ENCODE results near the gene CCND1. TPM values are rescaled to one million over a fixed set of nuclear protein-coding genes. Genes with fewer than 3 reads are reported as not detected.
"Not testable (repeated sequence)": the region's sequence is repeated elsewhere in the genome, so short reads cannot be mapped to it uniquely, and the experiment has no call there.

Gene CCND1
- total RNA-seq, 1 experiment from 2014 or later = 868 TPM

GRCh38 chr11:69694781-69695180 lies 53.8 kb downstream of the CCND1 start:
- Histone ChIP-seq H3K36me3 (ENCODE audit: low read depth, low read length) (no peaks in the 10 kb centered on the region), H3K4me2 (ENCODE audit: low read length) (no peak overlapping the region), H3K4me1 (ENCODE audit: insufficient read depth, low read length) (peaks cover 11% of the 10 kb centered on the region; the same call in 1 of the 2 replicates), H3K9ac (ENCODE audit: low read length) (no peak overlapping the region), H2AFZ (ENCODE audit: low read length) (no peak overlapping the region), H3K9me3 (ENCODE audit: low read length) (no peaks in the 10 kb centered on the region), H3K4me3 (ENCODE audit: low read length) (no peak overlapping the region), H3K9me2 (replicated peaks; ENCODE audit: low read length) (no peaks in the 10 kb centered on the region), H3K27ac (ENCODE audit: low read length) (no peak overlapping the region), H4K20me1 (ENCODE audit: low read length) (no peaks in the 10 kb centered on the region), H3K79me2 (ENCODE audit: low read length) (no peaks in the 10 kb centered on the region), H3F3A (ENCODE audit: low read length, unreplicated experiment) (no peaks in the 10 kb centered on the region), H3K27me3 (ENCODE audit: low read length) (no peaks in the 10 kb centered on the region)
- ChIA-PET POLR2A (ENCODE audit: unreplicated experiment) (no interaction called here), CTCF (no interaction called here)
- intact Hi-C loops (cut with micrococcal nuclease) = no loop called here
- DNase-seq (no peak), ATAC-seq (no peak)
- no TSS peak for BruUV-seq (replicated peaks)
- TF ChIP-seq EZH2 (IDR thresholded peaks at IDR 0.05; ENCODE audit: low read length, unreplicated experiment) = no peak
- no peak for TF ChIP-seq EZH2phosphoT487 (IDR thresholded peaks at IDR 0.05; ENCODE audit: borderline replicate concordance, low read length)
- no peak for TF ChIP-seq CTCF (conservative IDR thresholded peaks at IDR 0.05; ENCODE audit: low read depth, low read length)

- no peak for DNase-seq
- no peak for TF ChIP-seq CTCF (conservative IDR thresholded peaks at IDR 0.05; ENCODE audit: low read depth, low read length)
- no peak for TF ChIP-seq EZH2phosphoT487 (IDR thresholded peaks at IDR 0.05; ENCODE audit: borderline replicate concordance, low read length)
- no peak for TF ChIP-seq EZH2 (IDR thresholded peaks at IDR 0.05; ENCODE audit: low read length, unreplicated experiment)
Measured at GRCh38 chr11:69695581-69695980, 54.6 kb downstream of the CCND1 start.

GRCh38 chr11:69695995-69696394 lies 55.0 kb downstream of the CCND1 start:
- H3K9ac ChIP-seq (ENCODE audit: low read length); H3K79me2 ChIP-seq (ENCODE audit: low read length); H3K4me2 ChIP-seq (ENCODE audit: low read length); POLR2A ChIA-PET (ENCODE audit: unreplicated experiment); H4K20me1 ChIP-seq (ENCODE audit: low read length); H3F3A ChIP-seq (ENCODE audit: low read length, unreplicated experiment); H3K27ac ChIP-seq (ENCODE audit: low read length); H3K9me3 ChIP-seq (ENCODE audit: low read length); H3K36me3 ChIP-seq (ENCODE audit: low read depth, low read length); H3K4me3 ChIP-seq (ENCODE audit: low read length); H3K9me2 ChIP-seq (replicated peaks; ENCODE audit: low read length); BruUV-seq (replicated peaks); intact Hi-C loops (cut with micrococcal nuclease); H3K27me3 ChIP-seq (ENCODE audit: low read length); H2AFZ ChIP-seq (ENCODE audit: low read length): not testable (repeated sequence)
- DNase-seq = peak; percentile 15
- peaks cover 19% of the 10 kb centered on the region for H3K4me1 ChIP-seq (ENCODE audit: insufficient read depth, low read length)
- CTCF ChIA-PET = interaction anchor here (0.6 to 0.8 kb wide), 4 partner anchors 12 to 26 kb away, joined by 3 to 4 read pairs (median 4); no protein-coding TSS in a partner anchor
- peak; percentile 9; the same call in 1 of the 2 replicates for ATAC-seq

More at GRCh38 chr11:69695581-69695980, 54.6 kb downstream of the CCND1 start:
- Histone ChIP-seq H2AFZ (ENCODE audit: low read length) (no peak overlapping the region), H3K9me2 (replicated peaks; ENCODE audit: low read length) (no peaks in the 10 kb centered on the region), H4K20me1 (ENCODE audit: low read length) (no peaks in the 10 kb centered on the region), H3K79me2 (ENCODE audit: low read length) (no peaks in the 10 kb centered on the region), H3K27me3 (ENCODE audit: low read length) (no peaks in the 10 kb centered on the region), H3F3A (ENCODE audit: low read length, unreplicated experiment) (no peaks in the 10 kb centered on the region), H3K4me3 (ENCODE audit: low read length) (no peak overlapping the region), H3K27ac (ENCODE audit: low read length) (no peak overlapping the region), H3K9me3 (ENCODE audit: low read length) (no peaks in the 10 kb centered on the region), H3K4me2 (ENCODE audit: low read length) (no peak overlapping the region), H3K36me3 (ENCODE audit: low read depth, low read length) (no peaks in the 10 kb centered on the region), H3K4me1 (ENCODE audit: insufficient read depth, low read length) (peaks cover 15% of the 10 kb centered on the region), H3K9ac (ENCODE audit: low read length) (no peak overlapping the region)
- BruUV-seq (replicated peaks) = no TSS peak
- ATAC-seq = no peak
- POLR2A ChIA-PET (ENCODE audit: unreplicated experiment) = no interaction called here
- CTCF ChIA-PET = interaction anchor here (0.7 to 0.8 kb wide), 2 partner anchors 12 to 25 kb away, joined by 3 to 4 read pairs; no protein-coding TSS in a partner anchor
- intact Hi-C loops (cut with micrococcal nuclease) = no loop called here

All from PC-3 (cell line).